Measurements from ENCODE around the gene SYVN1. TPM values are rescaled to one million over a fixed set of nuclear protein-coding genes. Genes with fewer than 3 reads are reported as not detected.

Gene SYVN1
- total and polyA plus RNA-seq, 10 donors: 35.1 to 152 (median 98.6) TPM

DNA sequence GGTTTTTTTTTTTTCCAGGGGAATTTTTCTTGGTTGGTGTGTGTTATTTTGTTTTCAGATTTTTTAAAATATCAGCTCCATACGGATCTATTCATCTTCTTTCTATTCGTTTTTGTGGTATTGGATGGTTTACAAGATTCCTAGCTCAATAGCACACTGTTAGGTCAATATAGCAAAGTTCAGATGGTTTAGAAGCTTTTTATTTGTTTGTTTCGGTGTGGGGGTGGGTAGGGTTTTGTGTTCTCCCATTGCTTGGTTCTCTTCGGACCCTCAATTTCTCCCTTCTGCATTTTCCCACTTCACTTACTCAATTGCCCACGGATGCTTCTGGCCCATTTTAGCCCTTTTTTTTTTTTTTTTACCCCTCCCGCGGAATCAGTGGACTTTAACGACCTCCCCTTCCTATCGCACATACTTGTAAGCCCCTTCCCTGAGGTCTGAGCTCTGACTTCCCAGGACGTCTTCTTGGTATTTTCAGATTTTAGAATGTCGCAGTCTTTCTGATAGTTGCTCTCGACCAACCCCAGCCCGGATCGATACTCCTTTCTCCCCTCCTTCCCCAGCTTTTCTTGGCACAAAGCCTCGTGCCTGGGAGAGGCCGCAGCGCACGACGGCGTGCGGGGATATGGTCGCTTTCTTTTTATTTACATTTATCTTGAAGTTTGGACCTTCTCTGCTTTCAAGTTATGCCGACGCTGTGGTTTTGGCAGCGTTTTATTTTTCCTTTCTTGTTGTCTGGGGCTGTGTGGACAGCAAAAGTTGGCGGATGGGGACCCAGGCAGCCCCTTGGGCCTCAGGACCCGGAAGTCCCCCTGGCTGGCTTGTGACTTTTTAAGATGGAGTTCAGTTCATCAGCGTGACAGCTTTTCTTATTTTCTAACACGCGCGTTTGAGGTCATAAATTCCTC, 31.3 kb upstream of the SYVN1 start:
- Histone ChIP-seq H3K4me1 (peaks cover 0 to 16% (median 6%) of the 10 kb centered on the region in 6 donors), H3K27me3 (replicated peaks in 1 of 7) (no peaks in the 10 kb centered on the region), H3K36me3 (no peaks in the 10 kb centered on the region), H3K27ac (no peak overlapping the region), H3K4me3 (no peak overlapping the region), H3K9me3 (no peaks in the 10 kb centered on the region)
- intact Hi-C loops (cut with DNase I; ENCODE audit: low total_unique reads): no loop called here
- DNase-seq: no peak
- TF ChIP-seq POLR2A (IDR thresholded peaks at IDR 0.05) (no peak), POLR2AphosphoS5 (IDR thresholded peaks at IDR 0.05) (no peak)
- TF ChIP-seq, protein P1, sequence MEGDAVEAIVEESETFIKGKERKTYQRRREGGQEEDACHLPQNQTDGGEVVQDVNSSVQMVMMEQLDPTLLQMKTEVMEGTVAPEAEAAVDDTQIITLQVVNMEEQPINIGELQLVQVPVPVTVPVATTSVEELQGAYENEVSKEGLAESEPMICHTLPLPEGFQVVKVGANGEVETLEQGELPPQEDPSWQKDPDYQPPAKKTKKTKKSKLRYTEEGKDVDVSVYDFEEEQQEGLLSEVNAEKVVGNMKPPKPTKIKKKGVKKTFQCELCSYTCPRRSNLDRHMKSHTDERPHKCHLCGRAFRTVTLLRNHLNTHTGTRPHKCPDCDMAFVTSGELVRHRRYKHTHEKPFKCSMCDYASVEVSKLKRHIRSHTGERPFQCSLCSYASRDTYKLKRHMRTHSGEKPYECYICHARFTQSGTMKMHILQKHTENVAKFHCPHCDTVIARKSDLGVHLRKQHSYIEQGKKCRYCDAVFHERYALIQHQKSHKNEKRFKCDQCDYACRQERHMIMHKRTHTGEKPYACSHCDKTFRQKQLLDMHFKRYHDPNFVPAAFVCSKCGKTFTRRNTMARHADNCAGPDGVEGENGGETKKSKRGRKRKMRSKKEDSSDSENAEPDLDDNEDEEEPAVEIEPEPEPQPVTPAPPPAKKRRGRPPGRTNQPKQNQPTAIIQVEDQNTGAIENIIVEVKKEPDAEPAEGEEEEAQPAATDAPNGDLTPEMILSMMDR (IDR thresholded peaks at IDR 0.05 in 8 of 11, conservative IDR thresholded peaks at IDR 0.05 in 3 of 11): no peak
- 64 to 80% (median 76%) methylated on average over 31 of the region's 31 CpGs for WGBS, 5 donors

- Histone ChIP-seq H3K4me3 (no peak overlapping the region), H3K27ac (no peak overlapping the region), H3K36me3 (no peaks in the 10 kb centered on the region), H3K9me3 (no peaks in the 10 kb centered on the region), H3K27me3 (replicated peaks in 1 of 7) (no peaks in the 10 kb centered on the region), H3K4me1 (peaks cover 0 to 2% (median 0%) of the 10 kb centered on the region in 6 donors)
- TF ChIP-seq, protein P1 (IDR thresholded peaks at IDR 0.05 in 8 of 11, conservative IDR thresholded peaks at IDR 0.05 in 3 of 11): no peak
- no peak for TF ChIP-seq POLR2A (IDR thresholded peaks at IDR 0.05)
- no peak for TF ChIP-seq POLR2AphosphoS5 (IDR thresholded peaks at IDR 0.05)
- WGBS, 5 donors: 76 to 90% (median 80%) methylated on average over 2 of the region's 2 CpGs
- DNase-seq: no peak
- intact Hi-C loops (cut with DNase I; ENCODE audit: low total_unique reads): no loop called here
Observed at GRCh38 chr11:65163684-65164083, 29.4 kb upstream of the SYVN1 start.

DNA sequence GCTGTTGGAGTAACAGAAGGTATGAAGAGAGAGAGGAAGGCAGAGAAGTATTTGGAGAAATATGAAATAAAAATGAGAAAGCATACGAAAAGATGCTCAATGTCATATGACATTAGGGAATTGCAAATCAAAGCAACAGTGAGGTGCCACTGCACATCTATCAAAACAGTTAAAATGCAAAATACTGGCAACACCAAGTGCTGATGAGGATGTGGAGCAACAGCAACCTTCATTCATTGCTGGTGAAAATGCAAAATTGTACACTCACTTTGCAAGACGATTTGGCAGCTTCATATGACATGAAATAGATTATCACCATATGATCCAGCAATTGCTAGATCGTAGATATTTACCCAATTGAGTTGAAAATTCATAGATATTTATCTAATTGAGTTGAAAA, 26.3 kb upstream of the SYVN1 start:
- Histone ChIP-seq H3K36me3 (no peaks in the 10 kb centered on the region), H3K27me3 (replicated peaks in 1 of 7) (no peaks in the 10 kb centered on the region), H3K27ac (no peak overlapping the region), H3K9me3 (no peaks in the 10 kb centered on the region), H3K4me1 (no peaks in the 10 kb centered on the region), H3K4me3 (no peak overlapping the region)
- 72 to 84% (median 79%) methylated on average over 3 of the region's 3 CpGs for WGBS, 5 donors
- TF ChIP-seq, protein P1 (IDR thresholded peaks at IDR 0.05 in 8 of 11, conservative IDR thresholded peaks at IDR 0.05 in 3 of 11): no peak
- TF ChIP-seq POLR2AphosphoS5 (IDR thresholded peaks at IDR 0.05): no peak
- no peak for TF ChIP-seq POLR2A (IDR thresholded peaks at IDR 0.05)
- DNase-seq: no peak
- intact Hi-C loops (cut with DNase I; ENCODE audit: low total_unique reads): no loop called here

DNA sequence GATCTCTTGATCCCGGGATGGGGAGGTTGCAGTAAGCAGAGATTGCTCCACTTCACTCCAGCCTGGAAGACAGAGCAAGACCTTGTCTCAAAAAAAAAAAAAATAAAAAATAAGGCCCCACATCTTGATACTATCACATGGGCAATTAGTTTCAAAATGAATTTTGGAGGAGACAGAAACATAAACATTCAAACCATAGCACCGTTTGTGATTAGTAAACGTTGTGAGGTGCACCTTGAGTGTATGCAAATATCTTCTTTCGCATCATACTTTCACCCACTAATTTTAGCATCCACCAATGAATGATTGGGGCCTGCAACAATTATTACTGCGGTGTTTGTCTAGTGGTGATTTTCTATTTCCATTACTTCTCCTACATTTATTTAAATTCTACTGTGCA, 24.7 kb upstream of the SYVN1 start:
- Histone ChIP-seq H3K36me3 (no peaks in the 10 kb centered on the region), H3K9me3 (no peaks in the 10 kb centered on the region)
- intact Hi-C loops (cut with DNase I; ENCODE audit: low total_unique reads): no loop called here

More for the DNA sequence above, 24.7 kb upstream of the SYVN1 start:
- Histone ChIP-seq H3K4me1 (no peaks in the 10 kb centered on the region), H3K4me3 (no peak overlapping the region), H3K27ac (no peak overlapping the region), H3K27me3 (replicated peaks in 1 of 7) (no peaks in the 10 kb centered on the region)
- DNase-seq: no peak
- 62 to 83% (median 69%) methylated on average over 5 of the region's 5 CpGs for WGBS, 5 donors
- TF ChIP-seq POLR2AphosphoS5 (IDR thresholded peaks at IDR 0.05) (no peak), POLR2A (IDR thresholded peaks at IDR 0.05) (no peak)
- TF ChIP-seq, protein P1 (IDR thresholded peaks at IDR 0.05 in 8 of 11, conservative IDR thresholded peaks at IDR 0.05 in 3 of 11): no peak
